NCI-H446 treated with DMSO at 0.1 percent for 48 hours (cell line): ENCODE results near the gene TIMM44.
"Not testable (repeated sequence)": the region's sequence is repeated elsewhere in the genome, so short reads cannot be mapped to it uniquely, and the experiment has no call there.

Experiments
- DNase-seq: peaks from one replicate; lab custom pipeline; 2025; lab: John Stamatoyannopoulos, UW

TIMM44 gene

DNA sequence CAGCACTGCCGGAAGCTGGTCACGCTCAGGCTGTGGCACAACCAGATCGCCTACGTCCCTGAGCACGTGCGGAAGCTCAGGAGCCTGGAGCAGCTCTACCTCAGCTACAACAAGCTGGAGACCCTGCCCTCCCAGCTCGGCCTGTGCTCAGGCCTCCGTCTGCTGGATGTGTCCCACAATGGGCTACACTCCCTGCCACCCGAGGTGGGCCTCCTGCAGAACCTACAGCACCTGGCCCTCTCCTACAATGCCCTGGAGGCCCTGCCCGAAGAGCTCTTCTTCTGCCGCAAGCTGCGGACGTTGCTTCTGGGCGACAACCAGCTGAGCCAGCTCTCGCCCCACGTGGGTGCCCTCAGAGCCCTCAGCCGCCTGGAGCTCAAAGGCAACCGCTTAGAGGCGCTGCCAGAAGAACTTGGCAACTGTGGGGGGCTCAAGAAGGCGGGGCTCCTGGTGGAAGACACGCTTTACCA, 43.0 kb downstream of the TIMM44 start:
- DNase-seq, result no peak

DNA sequence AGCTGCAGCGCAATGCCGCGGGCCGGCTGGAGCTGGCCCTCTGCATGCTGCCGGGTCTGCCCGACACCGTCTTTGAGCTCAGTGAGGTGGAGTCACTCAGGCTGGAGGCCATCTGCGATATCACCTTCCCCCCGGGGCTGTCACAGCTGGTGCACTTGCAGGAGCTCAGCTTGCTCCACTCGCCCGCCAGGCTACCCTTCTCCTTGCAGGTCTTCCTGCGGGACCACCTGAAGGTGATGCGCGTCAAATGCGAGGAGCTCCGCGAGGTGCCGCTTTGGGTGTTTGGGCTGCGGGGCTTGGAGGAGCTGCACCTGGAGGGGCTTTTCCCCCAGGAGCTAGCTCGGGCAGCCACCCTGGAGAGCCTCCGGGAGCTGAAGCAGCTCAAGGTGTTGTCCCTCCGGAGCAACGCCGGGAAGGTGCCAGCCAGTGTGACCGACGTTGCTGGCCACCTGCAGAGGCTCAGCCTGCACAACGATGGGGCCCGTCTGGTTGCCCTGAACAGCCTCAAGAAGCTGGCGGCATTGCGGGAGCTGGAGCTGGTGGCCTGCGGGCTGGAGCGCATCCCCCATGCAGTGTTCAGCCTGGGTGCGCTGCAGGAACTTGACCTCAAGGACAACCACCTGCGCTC, 43.6 kb downstream of the TIMM44 start:
- no peak for DNase-seq

DNA sequence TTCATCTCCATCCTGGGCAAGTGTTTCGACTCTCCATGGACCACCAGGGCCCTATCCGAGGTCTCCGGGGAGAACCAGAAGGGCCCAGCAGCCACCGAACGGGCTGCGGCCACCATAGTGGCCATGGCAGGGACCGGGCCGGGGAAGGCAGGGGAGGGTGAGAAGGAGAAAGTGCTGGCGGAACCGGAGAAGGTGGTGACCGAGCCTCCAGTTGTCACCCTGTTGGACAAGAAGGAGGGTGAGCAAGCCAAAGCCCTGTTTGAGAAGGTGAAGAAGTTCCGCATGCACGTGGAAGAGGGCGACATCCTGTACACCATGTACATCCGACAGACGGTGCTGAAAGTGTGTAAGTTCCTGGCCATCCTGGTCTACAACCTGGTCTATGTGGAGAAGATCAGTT, 44.5 kb downstream of the TIMM44 start:
- no peak for DNase-seq

DNA sequence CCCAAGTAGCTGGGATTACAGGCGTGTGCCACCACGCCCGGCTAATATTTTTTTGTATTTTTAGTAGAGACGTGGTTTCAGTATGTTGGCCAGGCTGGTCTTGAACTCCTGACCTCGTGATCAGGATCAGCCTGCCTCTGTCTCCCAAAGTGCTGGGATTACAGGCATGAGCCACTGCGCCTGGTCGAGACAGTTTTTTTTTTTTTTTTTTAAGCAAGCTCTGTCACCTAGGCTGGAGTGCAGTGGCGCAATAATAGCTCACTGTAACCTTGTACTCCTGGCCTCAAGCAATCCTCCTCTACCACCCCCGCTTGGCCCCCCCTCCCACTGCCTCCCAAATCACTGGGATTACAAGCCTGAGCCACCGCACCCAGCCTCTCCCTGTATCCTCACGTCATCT, 46.2 kb downstream of the TIMM44 start:
- no peak for DNase-seq

GRCh38 chr19:7895565-7895964, 47.9 kb downstream of the TIMM44 start:
- DNase-seq, result no peak

- DNase-seq, result no peak
These were observed 48.7 kb downstream of the TIMM44 start for GRCh38 chr19:7894612-7895309.

GRCh38 chr19:7893362-7894101, 49.9 kb downstream of the TIMM44 start:
- not testable (repeated sequence) for DNase-seq

- no peak for DNase-seq
These were observed 54.6 kb downstream of the TIMM44 start for GRCh38 chr19:7888826-7889217.

DNA sequence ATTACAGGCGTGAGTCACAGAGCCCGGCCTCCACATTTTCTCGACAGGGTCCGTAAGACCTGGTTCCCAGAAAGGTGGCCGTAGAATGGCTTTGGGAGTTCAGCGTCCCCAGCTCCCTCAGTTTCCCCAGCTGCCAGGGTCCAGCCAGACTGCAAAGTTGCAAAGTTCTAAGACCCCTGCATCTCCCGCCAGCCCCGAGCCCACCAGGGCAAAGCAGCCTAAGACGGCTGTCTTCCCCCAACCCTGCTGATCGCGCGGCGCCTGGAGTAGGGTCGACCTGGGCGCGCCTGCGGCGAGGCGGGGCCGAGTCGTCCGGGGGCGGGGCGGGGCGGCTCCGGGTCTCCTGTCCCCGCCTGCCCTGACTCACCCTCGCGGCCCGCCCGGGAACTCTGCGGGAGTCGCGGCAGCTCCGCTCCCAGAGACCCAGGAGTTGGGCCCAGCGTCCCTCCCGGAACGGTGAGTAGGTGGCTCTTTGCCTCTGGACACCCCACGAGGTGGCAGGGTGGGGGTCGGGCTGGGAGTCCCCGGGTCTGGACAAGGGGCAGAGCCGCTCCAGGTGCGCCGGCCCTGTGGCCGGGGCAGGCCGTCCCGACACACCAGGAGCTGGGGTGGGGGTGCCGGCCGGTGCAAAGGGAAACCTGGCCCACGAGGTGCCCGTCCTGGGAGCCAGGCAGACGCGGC, 55.2 kb downstream of the TIMM44 start, which contains the start of gene LRRC8E:
TSS of gene LRRC8E (plus strand) at position 366 of the 681 bp plus-strand sequence. CDS start 7,094 bp downstream, outside the sequence.
- DNase-seq, result no peak

- DNase-seq, result no peak
These were observed 55.9 kb downstream of the TIMM44 start for GRCh38 chr19:7887408-7888144.

GRCh38 chr19:7885818-7886217, 57.6 kb downstream of the TIMM44 start:
- no peak for DNase-seq

DNA sequence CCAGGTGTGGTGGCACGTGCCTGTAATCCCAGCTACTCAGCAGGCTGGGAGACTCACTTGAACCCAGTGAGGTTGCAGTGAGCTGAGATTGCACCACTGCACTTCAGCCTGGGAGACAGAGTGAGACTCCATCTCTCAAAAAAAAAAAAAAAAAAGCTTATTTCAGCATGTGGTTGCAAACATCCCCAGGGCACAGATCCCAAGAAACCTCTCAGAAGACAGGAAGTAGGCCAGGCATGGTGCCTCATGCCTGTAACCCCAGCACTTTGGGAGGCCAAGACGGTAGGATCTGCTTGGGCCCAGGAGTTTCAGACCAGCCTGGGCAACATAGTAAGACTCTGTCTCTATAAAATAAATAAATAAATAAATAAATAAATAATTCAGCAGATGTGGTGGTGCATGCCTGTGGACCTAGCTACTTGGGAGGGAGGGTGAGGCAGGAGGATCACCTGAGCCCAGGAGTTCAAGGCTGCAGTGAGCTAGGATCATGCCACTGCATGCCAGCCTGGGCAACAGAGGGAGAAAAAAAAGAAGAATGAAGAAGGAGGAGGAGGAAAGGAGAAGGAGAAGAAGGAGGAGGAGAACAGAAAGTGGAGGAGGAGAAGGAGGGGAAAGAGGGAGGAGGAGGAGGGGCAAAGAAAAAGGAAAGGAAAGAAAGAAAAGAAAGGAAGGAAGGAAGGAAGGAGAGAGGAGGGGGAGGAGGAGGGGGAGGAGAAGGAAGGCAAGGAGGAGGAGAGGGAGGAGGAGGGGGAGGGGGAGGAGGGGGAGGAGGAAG, 59.5 kb downstream of the TIMM44 start:
- DNase-seq, result no peak

- no peak for DNase-seq
These were observed 60.4 kb downstream of the TIMM44 start for GRCh38 chr19:7883105-7883504.

DNA sequence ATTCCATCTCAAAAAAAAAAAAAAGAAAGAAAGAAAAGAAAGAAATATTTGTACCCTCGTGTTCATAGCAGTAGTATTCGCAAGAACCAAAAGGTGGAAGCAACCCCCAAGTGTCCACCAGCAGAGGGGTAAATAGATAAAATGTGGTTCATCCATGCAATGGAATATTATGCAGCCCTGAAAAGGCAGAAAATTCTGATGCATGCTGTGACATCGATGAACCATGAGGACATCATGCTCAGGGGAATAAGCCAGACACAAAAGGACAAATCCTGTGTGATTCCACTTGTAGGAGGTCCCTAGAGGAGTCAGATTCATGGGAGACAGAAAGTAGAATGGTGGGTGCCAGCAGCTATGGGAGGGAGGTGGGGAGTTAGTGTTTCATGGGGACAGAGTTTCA, 61.6 kb downstream of the TIMM44 start:
- DNase-seq, result no peak

GRCh38 chr19:7879836-7880235, 63.6 kb downstream of the TIMM44 start:
- no peak for DNase-seq

DNA sequence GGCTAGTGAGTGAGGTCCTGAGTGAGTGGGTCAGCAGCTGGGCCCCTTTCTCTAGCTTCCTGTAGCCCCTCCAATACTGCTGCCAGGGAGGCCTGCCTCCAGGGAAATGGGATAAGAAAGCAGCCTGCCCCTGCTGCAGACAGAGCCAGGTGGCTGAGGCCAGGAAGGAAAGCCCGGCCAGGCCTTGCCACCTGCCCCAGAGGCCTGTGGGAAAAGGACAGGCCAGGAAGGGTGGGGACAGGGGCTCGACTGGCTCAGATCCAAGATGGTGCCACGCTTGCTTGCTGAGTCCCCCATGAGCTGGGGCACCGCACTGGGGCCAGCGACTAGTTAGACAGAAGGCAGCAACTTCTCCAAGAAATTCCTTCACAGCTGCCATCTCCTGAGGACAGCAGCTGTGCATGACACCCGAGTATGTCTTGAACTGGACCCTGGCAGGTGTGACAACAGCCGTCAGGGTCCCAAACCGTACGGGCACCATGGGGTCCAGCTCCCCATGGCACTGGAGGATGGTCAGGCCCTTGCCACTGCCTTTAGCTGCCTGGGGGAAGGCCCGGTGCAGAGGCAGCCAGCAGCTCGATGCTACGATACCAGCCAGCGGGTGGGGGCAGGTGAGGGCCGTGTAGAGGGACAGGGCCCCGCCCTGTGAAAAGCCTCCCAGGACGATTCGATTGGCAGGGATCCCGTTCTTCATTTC, 64.2 kb downstream of the TIMM44 start:
- no peak for DNase-seq

GRCh38 chr19:7877249-7877836, 66.1 kb downstream of the TIMM44 start:
- DNase-seq, result no peak
